Endothelial cell of umbilical vein (primary cell): ENCODE measurements around the gene SLC45A1. TPM values are rescaled to one million over a fixed set of nuclear protein-coding genes. Genes with fewer than 3 reads are reported as not detected.
A peak's percentile ranks its signal among the peaks of the same experiment; 100 is the strongest.

Experiments used
- BruUV-seq: library from RNA; stranded (reverse); fragments of 400-500 nt; replicated peaks from 2 replicates; lab custom pipeline; 2021; lab: Mats Ljungman, UMichigan
- CTCF ChIA-PET: fragments of 300-600, 350-600 bp; sonication (Branson Sonifier 250); formaldehyde crosslinking; loops from one replicate; lab custom pipeline; 2021; ENCODE audit warnings: antibody characterized with exemption, inconsistent platforms; lab: Charles Lee
- POLR2A ChIA-PET: fragments of 300-600, 350-600 bp; sonication (Branson Sonifier 250); formaldehyde crosslinking; loops from one replicate; lab custom pipeline; 2021; ENCODE audit warnings: antibody characterized with exemption, inconsistent platforms; lab: Charles Lee
- DNase-seq: peaks from one replicate; pipeline ENCODE4 v3.0.0-alpha.2; 2011; ENCODE audit warnings: low read depth, low spot score
- FAIRE-seq: peaks from 2 replicates; lab custom pipeline; 2011; peaks lifted over from hg19 to GRCh38; lab: Jason Lieb, UNC
- H2AFZ ChIP-seq: 2 replicates; pipeline ENCODE4 v1.6.0; 2012; ENCODE audit warnings: low read depth, low read length, control low read depth, inconsistent platforms
- H3K27ac ChIP-seq: 2 replicates; pipeline ENCODE4 v1.5.1; 2011; ENCODE audit warnings: low read depth, mild to moderate bottlenecking, control low read depth, low read length, moderate library complexity; ENCODE audit not compliant: insufficient read depth
- H3K27me3 ChIP-seq, 2 experiments: 2 replicates each; pipeline versions ENCODE4 v1.6.0 to v1.6.1; 2011; ENCODE audit warnings: low read length in 2 of 2, mixed read lengths in 1 of 2; ENCODE audit not compliant: control insufficient read depth in 2 of 2, insufficient read depth in 2 of 2
- H3K36me3 ChIP-seq, 2 experiments: 2 replicates in 1 of 2; 3 replicates in 1 of 2; pipeline ENCODE4 v1.5.1; 2011; ENCODE audit warnings: low read length in 2 of 2, mild to moderate bottlenecking in 1 of 2, moderate library complexity in 1 of 2; ENCODE audit not compliant: control insufficient read depth in 2 of 2, insufficient read depth in 2 of 2; ENCODE audit errors: extremely low read depth in 1 of 2
- H3K4me1 ChIP-seq: 3 replicates; pipeline ENCODE4 v1.5.1; 2011; ENCODE audit warnings: mild to moderate bottlenecking, low read length; ENCODE audit not compliant: control insufficient read depth, insufficient read depth; ENCODE audit errors: extremely low read depth
- H3K4me2 ChIP-seq: 2 replicates; pipeline ENCODE4 v1.6.1; 2011; ENCODE audit warnings: low read length, control low read depth, mixed read lengths; ENCODE audit not compliant: insufficient read depth
- H3K4me3 ChIP-seq, 3 experiments: fragments of 200-600 bp in 1 of 3; sonication (generic), shearing (Covaris generic) in 1 of 3; replicated peaks in 1 of 3; 2 replicates each; pipeline ENCODE4 v1.5.1; 2011 to 2016; ENCODE audit warnings: control low read depth in 3 of 3, low read length in 3 of 3, mild to moderate bottlenecking in 2 of 3, inconsistent platforms in 1 of 3, low read depth in 1 of 3, moderate library complexity in 1 of 3; ENCODE audit not compliant: insufficient read depth in 1 of 3
- H3K79me2 ChIP-seq: 2 replicates; pipeline ENCODE4 v1.6.0; 2012; ENCODE audit warnings: low read length, inconsistent platforms; ENCODE audit not compliant: control insufficient read depth, insufficient read depth
- H3K9ac ChIP-seq: replicated peaks from 2 replicates; pipeline ENCODE3; 2011; ENCODE audit warnings: low read length, control low read depth; ENCODE audit not compliant: insufficient read depth; ENCODE audit errors: extremely low read depth
- H3K9me1 ChIP-seq: replicated peaks from 3 replicates; pipeline ENCODE4 v1.6.0; 2011; ENCODE audit warnings: mild to moderate bottlenecking, low read length; ENCODE audit not compliant: control insufficient read depth, insufficient read depth; ENCODE audit errors: extremely low read depth
- H3K9me3 ChIP-seq: replicated peaks from 2 replicates; pipeline ENCODE4 v1.5.1; 2012; ENCODE audit warnings: low read length, inconsistent platforms; ENCODE audit not compliant: control insufficient read depth, insufficient read depth
- H4K20me1 ChIP-seq: replicated peaks from 2 replicates; pipeline ENCODE3; 2011; ENCODE audit warnings: mild to moderate bottlenecking, low read length; ENCODE audit not compliant: control insufficient read depth, insufficient read depth; ENCODE audit errors: extremely low read depth
- CTCF ChIP-seq, 2 donors: IDR thresholded peaks; 1 replicate in 1 of 2; 2 replicates in 1 of 2; pipeline ENCODE4 v1.5.1; 2011; ENCODE audit warnings: low read length in 2 of 2, mild to moderate bottlenecking in 2 of 2, moderate library complexity in 2 of 2, control low read depth in 1 of 2, inconsistent platforms in 1 of 2, low read depth in 1 of 2; ENCODE audit not compliant: insufficient read depth in 1 of 2; ENCODE audit errors: extremely low read depth in 1 of 2
- FOS ChIP-seq: IDR thresholded peaks from 2 replicates; pipeline ENCODE4 v1.6.1; 2011; ENCODE audit warnings: mild to moderate bottlenecking, low read length, moderate library complexity, borderline replicate concordance; ENCODE audit not compliant: insufficient read depth
- GATA2 ChIP-seq: IDR thresholded peaks from 2 replicates; pipeline ENCODE4 v1.7.0; 2011; ENCODE audit warnings: low read depth, mild to moderate bottlenecking, moderate library complexity, mixed read lengths, low read length; ENCODE audit not compliant: insufficient read length, insufficient read depth
- JUN ChIP-seq: IDR thresholded peaks from 2 replicates; pipeline ENCODE4 v1.6.1; 2011; ENCODE audit warnings: borderline replicate concordance, low read depth; ENCODE audit not compliant: insufficient read length, insufficient read depth
- MAX ChIP-seq: IDR thresholded peaks from 2 replicates; pipeline ENCODE4 v1.6.1; 2011; ENCODE audit not compliant: insufficient read depth, insufficient read length
- MYC ChIP-seq: IDR thresholded peaks from one replicate; pipeline ENCODE4 v1.6.1; 2011; ENCODE audit warnings: mild to moderate bottlenecking, low read depth, low read length
- POLR2A ChIP-seq: IDR thresholded peaks from 2 replicates; pipeline ENCODE4 v1.6.1; 2012; ENCODE audit warnings: low read depth, mild to moderate bottlenecking, control low read depth, low read length
- POLR2AphosphoS5 ChIP-seq: IDR thresholded peaks from 2 replicates; pipeline ENCODE4 v1.6.1; 2012; ENCODE audit warnings: low read depth, mild to moderate bottlenecking, control low read depth, low read length, moderate library complexity; ENCODE audit not compliant: insufficient read depth
- dilution Hi-C: fragments of 300-500 bp; cut with MboI; formaldehyde crosslinking; loops from one replicate; pipeline ENCODE4 v1.15.0; 2019; ENCODE audit warnings: low sequenced_read_pairs; ENCODE audit not compliant: extremely low pct_ligation_motif_present
- intact Hi-C: fragments of 100-400 bp; cut with micrococcal nuclease; formaldehyde crosslinking; loops from one replicate; pipeline ENCODE4 v1.10.0; 2022
- polyA plus RNA-seq, 4 experiments: library from polyadenylated mRNA; depleted of rRNA in 3 of 4; stranded (reverse) in 3 of 4; unstranded in 1 of 4; fragments of >200 nt; gene quantifications; 2 replicates each; pipeline versions ENCODE4 v1.2.1 to v1.2.3, GENCODE V29; 2011 to 2012; ENCODE audit warnings: missing spikeins in 1 of 4
- total RNA-seq: library from RNA; stranded (reverse); gene quantifications from 2 replicates; pipeline ENCODE4 v1.2.3, GENCODE V29; 2021

The SLC45A1 gene
- total and polyA plus RNA-seq, 2 donors (not counting 3 experiments of a cell fraction or from before 2014, with no cell fraction given): 1.3 to 1.4 TPM

- CTCF ChIA-PET: interaction anchor here (0.9 to 2.6 kb wide), 5 partner anchors 9 to 90 kb away, joined by 3 to 10 read pairs (median 4); no protein-coding TSS in a partner anchor
- peak; percentile 96 for FAIRE-seq
Observed at GRCh38 chr1:8384088-8384487, 66.2 kb downstream of the SLC45A1 start.

GRCh38 chr1:8384577-8384976, 66.7 kb downstream of the SLC45A1 start:
- H2AFZ ChIP-seq: no peak overlapping the region
- no peak overlapping the region for H3K4me3 ChIP-seq
- H3K9me1 ChIP-seq: no peaks in the 10 kb centered on the region
- H3K27me3 ChIP-seq: no peaks in the 10 kb centered on the region
- H3K4me2 ChIP-seq: no peak overlapping the region
- BruUV-seq: no TSS peak
- peaks cover 52% of the 10 kb centered on the region for H3K79me2 ChIP-seq
- ChIA-PET CTCF (interaction anchor here (0.9 to 2.6 kb wide), 6 partner anchors 8 to 90 kb away, joined by 3 to 10 read pairs (median 4); no protein-coding TSS in a partner anchor), POLR2A (no interaction called here)
- intact Hi-C loops (loop anchor here (1.0 kb wide), 1 partner anchor 25 kb away; no protein-coding TSS in a partner anchor), dilution Hi-C loops (no loop called here)
- H3K9me3 ChIP-seq: no peaks in the 10 kb centered on the region
- H3K27ac ChIP-seq: peak overlapping the region; percentile 31
- no peak overlapping the region for H3K9ac ChIP-seq
- H3K36me3 ChIP-seq: peaks cover 0 to 11% of the 10 kb centered on the region in 2 experiments
- H4K20me1 ChIP-seq: no peaks in the 10 kb centered on the region
- peaks cover 17% of the 10 kb centered on the region for H3K4me1 ChIP-seq
- FAIRE-seq: no peak
- TF ChIP-seq FOS (no peak), MAX (no peak), POLR2A (no peak), POLR2AphosphoS5 (no peak), JUN (no peak), CTCF (IDR thresholded peaks at IDR 0.05; ENCODE audit: extremely low read depth in 1 of 2, insufficient read depth in 1 of 2, low read depth in 1 of 2, low read length in 2 of 2) (no peak), GATA2 (no peak), MYC (no peak)
- DNase-seq: peak; percentile 39

More at GRCh38 chr1:8384088-8384487, 66.2 kb downstream of the SLC45A1 start:
- H3K4me3 ChIP-seq: no peak overlapping the region
- H3K9ac ChIP-seq: no peak overlapping the region
- H3K4me2 ChIP-seq: peak overlapping the region; percentile 15
- peaks cover 17% of the 10 kb centered on the region for H3K4me1 ChIP-seq
- H3K36me3 ChIP-seq: peaks cover 0 to 9% of the 10 kb centered on the region in 2 experiments
- no TSS peak for BruUV-seq
- no peak overlapping the region for H2AFZ ChIP-seq
- H3K79me2 ChIP-seq: peaks cover 51% of the 10 kb centered on the region
- no peaks in the 10 kb centered on the region for H3K27me3 ChIP-seq
- peak; percentile 71 for TF ChIP-seq FOS
- TF ChIP-seq POLR2AphosphoS5: no peak
- peak; percentile 47 for TF ChIP-seq JUN
- dilution Hi-C loops: no loop called here
- intact Hi-C loops: loop anchor here (1.0 kb wide), 1 partner anchor 25 kb away; no protein-coding TSS in a partner anchor
- no peaks in the 10 kb centered on the region for H3K9me3 ChIP-seq
- no peaks in the 10 kb centered on the region for H3K9me1 ChIP-seq
- POLR2A ChIA-PET: interaction anchor here (0.6 to 0.7 kb wide), 2 partner anchors 10 to 319 kb away, joined by 3 read pairs; no protein-coding TSS in a partner anchor
- DNase-seq: peak; percentile 65
- H4K20me1 ChIP-seq: no peaks in the 10 kb centered on the region
- H3K27ac ChIP-seq: peak overlapping the region; percentile 31
